CD4-positive, alpha-beta T cell treated with Interleukin-12 subunit alpha and Interleukin-12 subunit beta, for 1 hour (primary cell): ENCODE data around the gene PTN.
"Not testable (repeated sequence)": the region's sequence is repeated elsewhere in the genome, so short reads cannot be mapped to it uniquely, and the experiment has no call there.

Experiments
- DNase-seq: peaks from one replicate; pipeline ENCODE4 v3.0.0-alpha.2; 2020

Gene PTN

DNA sequence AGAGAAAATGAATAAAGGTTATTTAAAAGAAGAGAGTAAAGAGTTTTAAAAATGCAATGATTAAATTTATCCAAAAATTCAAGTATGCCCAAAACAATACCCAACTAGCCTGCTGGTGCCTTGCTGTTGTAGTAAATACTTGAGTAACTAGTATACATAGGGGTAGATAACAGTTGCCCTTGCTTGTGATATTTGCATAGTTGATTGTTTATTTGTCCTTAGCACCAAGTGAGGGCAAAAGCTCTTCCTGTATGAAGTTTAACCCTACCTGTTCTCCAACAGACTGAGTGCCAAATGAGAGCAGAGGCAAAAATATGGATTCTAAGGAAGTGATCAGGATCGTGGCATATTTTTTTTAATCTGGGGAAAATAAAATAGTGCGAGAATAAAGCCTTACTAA, 85.0 kb downstream of the PTN start:
- no peak for DNase-seq

DNA sequence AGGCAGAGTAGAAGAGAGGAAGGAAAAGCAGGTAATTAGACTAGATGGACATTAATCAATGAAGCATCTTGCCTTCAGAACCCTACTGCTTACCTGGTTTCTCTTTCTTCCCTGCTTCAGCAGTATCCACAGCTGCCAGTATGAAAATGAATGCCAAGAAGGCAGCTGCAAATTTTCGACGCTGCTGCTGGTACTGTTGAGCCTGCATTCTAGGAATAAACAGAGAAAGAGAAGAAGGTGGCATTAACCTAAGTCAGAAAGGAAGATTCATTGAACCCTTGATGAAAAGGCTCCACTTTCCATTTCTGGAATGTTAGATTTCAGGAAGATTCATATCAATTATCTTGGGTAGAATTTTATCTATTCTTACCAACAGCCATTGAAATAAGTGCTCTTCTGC, 88.8 kb downstream of the PTN start:
- DNase-seq: no peak

DNA sequence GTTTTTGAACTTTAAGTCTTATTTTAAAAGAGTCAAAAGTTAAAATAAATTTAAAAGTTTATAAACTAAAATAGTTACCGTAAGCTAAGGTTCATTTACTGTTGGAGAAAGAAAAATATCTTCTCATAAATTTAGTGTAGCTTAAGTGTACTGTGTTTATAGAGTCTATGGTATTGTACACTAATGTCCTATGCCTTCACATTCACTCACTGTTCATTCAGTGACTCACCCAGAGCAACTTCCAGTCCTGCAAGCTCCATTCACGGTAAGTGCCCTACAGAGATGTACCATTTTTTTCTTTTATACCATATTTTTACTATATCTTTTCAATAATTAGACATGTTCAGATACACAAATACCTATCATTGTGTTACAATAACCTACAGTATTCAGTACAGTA, 97.6 kb downstream of the PTN start:
- DNase-seq: no peak

DNA sequence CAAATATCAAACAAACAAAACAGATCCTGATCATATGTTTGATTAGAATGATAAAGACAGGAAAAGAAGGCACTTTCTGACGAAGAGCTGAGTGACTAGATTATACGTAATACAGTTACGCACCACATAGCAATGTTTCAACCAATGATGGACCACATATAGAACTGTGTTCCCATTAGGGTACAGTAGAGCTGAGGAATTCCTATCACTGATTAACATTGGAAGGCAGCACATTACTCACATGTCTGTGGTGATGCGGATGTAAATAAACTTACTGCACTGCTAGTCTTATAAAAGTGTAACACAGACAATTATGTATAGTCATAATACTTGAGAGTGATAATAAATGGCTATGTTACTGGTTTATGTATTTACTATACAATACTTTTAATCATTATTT, 98.3 kb downstream of the PTN start:
- DNase-seq: no peak

- DNase-seq: no peak
Observed at GRCh38 chr7:137243741-137244140, 99.8 kb downstream of the PTN start.

GRCh38 chr7:137242616-137243015, 100.9 kb downstream of the PTN start:
- no peak for DNase-seq

DNA sequence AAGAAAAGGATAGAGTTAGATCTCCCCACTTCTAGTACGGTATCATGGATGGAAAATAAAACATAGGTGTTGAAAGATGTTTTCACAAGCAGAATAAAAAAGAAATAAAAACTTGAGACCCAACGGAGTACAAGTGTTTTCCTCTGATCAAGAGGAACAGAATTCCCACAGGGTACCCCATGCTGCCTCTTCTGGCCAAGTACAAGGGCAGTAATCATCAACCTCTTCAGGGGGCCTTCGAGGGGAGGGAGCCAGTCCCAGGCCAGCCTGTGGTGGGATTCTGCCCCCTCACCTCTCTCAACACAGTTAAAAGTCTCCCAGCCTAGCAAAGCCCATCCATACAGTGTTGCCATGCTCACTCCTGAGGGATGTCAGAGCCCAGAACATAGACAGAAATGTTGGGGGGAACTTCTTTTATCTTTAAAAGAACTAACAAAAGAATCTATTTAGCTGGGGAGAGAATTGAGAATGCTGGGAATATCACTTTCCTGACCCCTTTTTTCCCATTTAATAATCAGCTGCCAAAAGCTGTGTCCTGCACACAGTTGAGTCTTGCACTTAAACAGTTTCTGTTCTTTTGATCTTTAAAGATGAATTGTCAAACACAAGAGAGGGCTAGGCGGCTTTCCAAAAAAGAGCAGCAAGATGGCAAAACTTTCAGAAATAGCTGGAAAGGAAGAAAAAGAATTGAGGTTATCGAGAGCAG, 101.7 kb downstream of the PTN start:
- no peak for DNase-seq

GRCh38 chr7:137239186-137239585, 104.3 kb downstream of the PTN start:
- not testable (repeated sequence) for DNase-seq

- no peak for DNase-seq
Observed at GRCh38 chr7:137235434-137235833, 108.1 kb downstream of the PTN start.

DNA sequence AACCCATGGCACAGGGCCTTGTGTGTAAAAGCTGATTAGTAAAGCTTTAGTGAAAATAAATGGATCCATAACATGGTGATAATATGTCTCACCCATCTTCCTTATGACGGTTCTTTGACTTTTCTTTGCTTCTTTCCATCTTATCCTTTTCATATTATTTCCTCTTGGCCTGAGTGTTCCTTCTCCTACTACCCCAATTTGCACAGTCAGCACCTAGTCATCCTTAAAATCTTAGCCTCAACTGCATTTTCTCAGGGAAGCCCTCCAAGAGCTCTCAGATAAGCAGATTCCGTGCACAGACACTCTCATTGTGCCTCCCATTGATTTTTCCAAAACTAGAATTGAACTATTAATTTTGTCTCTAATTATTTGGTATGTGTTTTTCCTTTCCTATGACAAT, 112.4 kb downstream of the PTN start:
- DNase-seq: no peak

DNA sequence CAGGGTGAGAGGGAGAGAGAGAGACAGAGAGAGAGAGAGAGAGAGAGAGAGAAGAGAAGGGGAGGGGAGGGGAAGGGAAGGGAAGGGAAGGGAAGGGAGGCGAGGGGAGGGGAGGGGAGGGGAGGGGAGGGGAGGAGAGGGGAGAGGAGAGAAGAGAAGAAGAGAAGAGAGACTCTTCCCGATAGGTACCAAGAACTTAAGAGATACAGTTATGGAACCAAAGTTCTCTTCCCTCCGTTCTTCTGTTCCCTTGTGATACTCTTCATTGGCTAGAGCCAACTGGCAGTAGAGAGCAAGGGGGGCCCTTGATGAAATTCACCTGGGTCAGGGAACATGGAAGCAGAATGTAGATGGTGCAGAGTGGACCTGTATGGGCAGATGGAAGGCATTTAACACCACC, 122.1 kb downstream of the PTN start:
- no peak for DNase-seq

DNA sequence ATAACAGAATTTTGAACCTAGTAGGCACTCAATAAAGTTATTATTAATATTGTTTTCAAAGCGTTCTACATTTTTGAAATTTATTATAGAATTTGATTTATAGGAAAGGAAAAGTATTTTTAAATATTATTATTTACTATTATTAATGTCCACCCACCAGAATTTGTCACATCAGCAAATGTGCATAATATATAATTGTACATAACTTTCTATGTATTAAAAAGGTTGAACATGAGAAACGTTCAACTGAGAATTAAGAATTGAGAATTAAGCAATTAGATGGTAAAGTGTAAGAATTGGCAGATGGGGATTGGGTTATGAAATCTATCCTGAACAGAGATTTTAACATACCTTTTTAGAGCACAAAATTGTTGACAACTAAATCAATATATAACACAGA, 129.8 kb downstream of the PTN start:
- no peak for DNase-seq

GRCh38 chr7:137209151-137209817, 134.2 kb downstream of the PTN start:
- DNase-seq: no peak

DNA sequence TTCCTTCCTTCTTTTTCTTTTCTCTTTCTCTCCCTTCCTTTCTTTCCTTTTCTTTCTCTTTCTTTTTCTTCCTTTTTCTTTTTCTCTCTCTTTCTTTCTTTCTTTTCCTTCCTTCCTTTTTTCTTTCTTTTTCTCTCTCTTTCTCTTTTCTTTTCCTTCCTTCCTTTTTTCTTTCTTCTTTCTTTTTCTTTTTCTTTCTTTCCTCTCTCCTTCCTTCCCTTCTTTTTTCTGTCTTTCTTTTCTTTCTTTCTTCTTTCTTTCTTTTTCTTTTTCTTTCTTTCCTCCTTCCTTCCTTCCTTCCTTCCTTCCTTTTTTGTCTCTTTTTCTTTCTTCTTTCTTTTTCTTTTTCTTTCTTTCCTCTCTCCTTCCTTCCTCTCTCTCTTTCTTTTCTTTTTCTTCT, 136.8 kb downstream of the PTN start:
- DNase-seq: no peak

DNA sequence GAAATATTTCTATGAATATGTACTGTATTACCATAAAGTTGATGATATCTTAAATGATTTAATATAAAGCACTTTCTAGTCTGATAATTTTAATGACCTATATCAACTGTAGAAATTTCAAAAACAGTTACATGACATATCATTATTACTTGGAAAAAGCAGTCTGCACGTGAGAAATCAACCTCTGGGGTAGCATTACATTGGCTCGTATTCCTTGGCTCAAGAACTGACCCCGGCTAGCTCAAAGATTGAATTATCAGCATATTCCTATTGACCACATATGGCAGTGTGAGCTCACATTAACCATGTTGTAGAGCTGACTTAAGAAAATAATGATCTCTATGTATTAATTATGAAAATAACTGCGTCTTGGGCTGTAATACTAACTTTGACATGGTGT, 139.3 kb downstream of the PTN start:
- DNase-seq: no peak

- DNase-seq: no peak
Observed at GRCh38 chr7:137203351-137203750, 140.2 kb downstream of the PTN start.

- no peak for DNase-seq
Observed at GRCh38 chr7:137196648-137197047, 146.9 kb downstream of the PTN start.

DNA sequence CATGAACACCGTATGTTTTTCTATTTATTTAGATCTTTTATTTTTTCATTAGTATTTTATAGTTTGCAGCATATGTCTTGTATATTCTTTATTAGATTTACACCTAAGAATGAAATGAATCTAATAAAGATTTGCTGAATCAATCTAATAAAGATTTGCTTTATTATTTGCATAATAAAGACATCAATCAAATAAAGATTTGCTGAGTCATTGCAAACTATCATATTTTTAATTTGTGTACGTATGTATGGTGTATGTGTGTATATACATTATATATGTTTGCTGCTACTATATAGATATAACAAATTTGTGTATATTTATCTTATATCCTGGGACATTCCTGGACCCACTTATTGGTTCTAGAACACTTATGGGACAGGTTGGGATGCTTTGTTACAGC, 147.5 kb downstream of the PTN start:
- no peak for DNase-seq

- not testable (repeated sequence) for DNase-seq
Observed at GRCh38 chr7:137181619-137182018, 161.9 kb downstream of the PTN start.
